ENCODE measurements around the gene COL11A2. TPM values are rescaled to one million over a fixed set of nuclear protein-coding genes. Genes with fewer than 3 reads are reported as not detected.

Gene COL11A2
- polyA plus RNA-seq, 1 donor from 2014 or later = 9.8 TPM

DNA sequence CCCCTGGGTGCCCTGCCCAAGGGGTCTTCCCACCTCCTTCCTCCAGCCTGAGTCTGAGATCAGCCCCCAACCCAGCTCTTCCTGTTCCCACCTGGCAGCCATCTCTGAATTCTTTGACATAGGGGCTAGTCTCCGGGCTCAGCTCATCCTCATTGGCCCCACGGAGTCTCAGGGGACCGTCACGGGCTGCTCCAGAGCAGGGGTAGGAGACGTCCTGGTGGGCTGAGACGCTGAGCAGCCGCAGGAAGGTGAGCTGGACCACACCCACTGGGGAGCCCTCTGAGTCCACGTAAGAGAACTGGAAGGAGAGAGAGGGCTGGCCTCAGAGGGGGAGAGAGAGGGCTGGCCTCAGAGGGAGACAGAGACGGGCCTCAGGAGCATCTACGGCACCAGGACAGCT lies 28.1 kb downstream of the COL11A2 start:
- no peaks in the 10 kb centered on the region for H3K9me2 ChIP-seq (ENCODE audit: insufficient read depth, low read length)
- H4K20me1 ChIP-seq (ENCODE audit: insufficient read depth) = no peaks in the 10 kb centered on the region
- no peak overlapping the region for H3K9ac ChIP-seq (ENCODE audit: low read length)
- H3F3A ChIP-seq (ENCODE audit: insufficient read depth, low read length, poor library complexity, severe bottlenecking) = no peaks in the 10 kb centered on the region
- no peak for TF ChIP-seq SMC3 (conservative IDR thresholded peaks at IDR 0.05; ENCODE audit: poor library complexity)
- TF ChIP-seq RAD21 (conservative IDR thresholded peaks at IDR 0.05) = no peak
- no peak for TF ChIP-seq CTCF (IDR thresholded peaks at IDR 0.05; ENCODE audit: poor library complexity, severe bottlenecking)
- TF ChIP-seq MXI1 (conservative IDR thresholded peaks at IDR 0.05; ENCODE audit: poor library complexity, severe bottlenecking) = no peak
- H3K4me3 ChIP-seq (ENCODE audit: low read length) = no peak overlapping the region
- H3K27ac ChIP-seq (ENCODE audit: low read length) = no peak overlapping the region
- peaks cover 8% of the 10 kb centered on the region for H3K27me3 ChIP-seq (ENCODE audit: insufficient read depth, low read depth, low read length)
- no peak overlapping the region for H2AFZ ChIP-seq (ENCODE audit: low read depth, low read length)
- no peaks in the 10 kb centered on the region for H3K9me3 ChIP-seq (ENCODE audit: low read length)
- H3K4me2 ChIP-seq (ENCODE audit: low read length) = no peak overlapping the region
- H3K36me3 ChIP-seq (ENCODE audit: insufficient read depth, low read length) = no peaks in the 10 kb centered on the region
- H3K79me2 ChIP-seq (replicated peaks; ENCODE audit: insufficient read depth, low read length) = no peaks in the 10 kb centered on the region

- Histone ChIP-seq H3K9me2 (ENCODE audit: insufficient read depth, low read length) (no peaks in the 10 kb centered on the region), H3K27ac (ENCODE audit: low read length) (no peak overlapping the region), H3K4me3 (ENCODE audit: low read length) (no peak overlapping the region), H3K79me2 (replicated peaks; ENCODE audit: insufficient read depth, low read length) (no peaks in the 10 kb centered on the region), H4K20me1 (ENCODE audit: insufficient read depth) (no peaks in the 10 kb centered on the region), H3K9me3 (ENCODE audit: low read length) (no peaks in the 10 kb centered on the region), H3F3A (ENCODE audit: insufficient read depth, low read length, poor library complexity, severe bottlenecking) (no peaks in the 10 kb centered on the region), H3K4me2 (ENCODE audit: low read length) (no peak overlapping the region), H3K9ac (ENCODE audit: low read length) (no peak overlapping the region), H2AFZ (ENCODE audit: low read depth, low read length) (no peak overlapping the region), H3K27me3 (ENCODE audit: insufficient read depth, low read depth, low read length) (peaks cover 8% of the 10 kb centered on the region), H3K36me3 (ENCODE audit: insufficient read depth, low read length) (no peaks in the 10 kb centered on the region)
- no peak for TF ChIP-seq MXI1 (conservative IDR thresholded peaks at IDR 0.05; ENCODE audit: poor library complexity, severe bottlenecking)
- TF ChIP-seq SMC3 (conservative IDR thresholded peaks at IDR 0.05; ENCODE audit: poor library complexity) = no peak
- TF ChIP-seq POLR2AphosphoS5 (IDR thresholded peaks at IDR 0.05) = no peak
- TF ChIP-seq TAF1 (IDR thresholded peaks at IDR 0.05; ENCODE audit: low read depth) = no peak
Measured at GRCh38 chr6:33163540-33163939, 28.7 kb downstream of the COL11A2 start.

- no peaks in the 10 kb centered on the region for H3K36me3 ChIP-seq (ENCODE audit: insufficient read depth, low read length)
- H3K4me3 ChIP-seq (ENCODE audit: low read length) = peak overlapping the region; percentile 38
- no peak overlapping the region for H3K27ac ChIP-seq (ENCODE audit: low read length)
- H3K4me2 ChIP-seq (ENCODE audit: low read length) = no peak overlapping the region
- no peak overlapping the region for H2AFZ ChIP-seq (ENCODE audit: low read depth, low read length)
- H3K9ac ChIP-seq (ENCODE audit: low read length) = no peak overlapping the region
- no peaks in the 10 kb centered on the region for H3K9me3 ChIP-seq (ENCODE audit: low read length)
- H3K9me2 ChIP-seq (ENCODE audit: insufficient read depth, low read length) = no peaks in the 10 kb centered on the region
- TF ChIP-seq RAD21 (conservative IDR thresholded peaks at IDR 0.05) = peak; percentile 48
- no peak for TF ChIP-seq TAF1 (IDR thresholded peaks at IDR 0.05; ENCODE audit: low read depth)
- peak; percentile 73 for TF ChIP-seq CTCF (IDR thresholded peaks at IDR 0.05; ENCODE audit: poor library complexity, severe bottlenecking)
- peak; percentile 63 for TF ChIP-seq SMC3 (conservative IDR thresholded peaks at IDR 0.05; ENCODE audit: poor library complexity)
- H3K79me2 ChIP-seq (replicated peaks; ENCODE audit: insufficient read depth, low read length) = no peaks in the 10 kb centered on the region
- no peaks in the 10 kb centered on the region for H4K20me1 ChIP-seq (ENCODE audit: insufficient read depth)
- H3K27me3 ChIP-seq (ENCODE audit: insufficient read depth, low read depth, low read length) = peaks cover 8% of the 10 kb centered on the region
- no peaks in the 10 kb centered on the region for H3F3A ChIP-seq (ENCODE audit: insufficient read depth, low read length, poor library complexity, severe bottlenecking)
Measured at GRCh38 chr6:33161354-33162331, 30.6 kb downstream of the COL11A2 start.
